OCI-LY3 (cell line): ENCODE data around the gene TTLL5.

Experiments used
- H2AFZ ChIP-seq: fragments of 200-600, 300-600 bp; shearing (Covaris generic); 2 replicates; pipeline ENCODE4 v1.6.0; 2014; ENCODE audit warnings: antibody characterized with exemption, low read depth, low read length
- H3K27ac ChIP-seq: fragments of 200-600, 300-600 bp; sonication (generic); 2 replicates; pipeline ENCODE4 v1.5.1; 2014; ENCODE audit warnings: mild to moderate bottlenecking, low read length, moderate library complexity, mixed read lengths
- H3K27me3 ChIP-seq: fragments of 200-600, 300-600 bp; sonication (generic); 2 replicates; pipeline ENCODE4 v1.6.1; 2014; ENCODE audit warnings: low read depth, low read length, mixed read lengths
- H3K36me3 ChIP-seq: fragments of 200-600, 300-600 bp; sonication (generic); replicated peaks from 2 replicates; pipeline ENCODE3; 2014; ENCODE audit warnings: low read depth, low read length, mixed read lengths
- H3K4me1 ChIP-seq: fragments of 300-600, 200-600 bp; sonication (generic); 2 replicates; pipeline ENCODE4 v1.6.1; 2014; ENCODE audit warnings: low read length, mixed read lengths
- H3K4me2 ChIP-seq: fragments of 200-600, 300-600 bp; sonication (generic); 2 replicates; pipeline ENCODE4 v1.6.1; 2014; ENCODE audit warnings: low read length, mixed read lengths
- H3K4me3 ChIP-seq: fragments of 300-600, 200-600 bp; sonication (generic); 2 replicates; pipeline ENCODE4 v1.5.1; 2014; ENCODE audit warnings: antibody characterized with exemption, mild to moderate bottlenecking, low read length, moderate library complexity
- H3K79me2 ChIP-seq: fragments of 300-600, 200-600 bp; shearing (Covaris generic); 2 replicates; pipeline ENCODE4 v1.6.1; 2014; ENCODE audit warnings: mild to moderate bottlenecking, low read length, mixed read lengths
- H3K9ac ChIP-seq: fragments of 300-600, 200-600 bp; shearing (Covaris generic); 2 replicates; pipeline ENCODE4 v1.6.0; 2014; ENCODE audit warnings: mild to moderate bottlenecking, low read length, moderate library complexity
- H3K9me3 ChIP-seq: fragments of 200-600, 300-600 bp; shearing (Covaris generic); 2 replicates; pipeline ENCODE4 v1.6.1; 2014; ENCODE audit warnings: low read length, mixed read lengths; ENCODE audit not compliant: insufficient read depth
- H4K20me1 ChIP-seq: fragments of 200-600, 300-600 bp; sonication (generic); 2 replicates; pipeline ENCODE4 v1.6.1; 2016; ENCODE audit warnings: low read length, mixed read lengths; ENCODE audit not compliant: insufficient read depth
- CTCF ChIP-seq: fragments of 200-600, 300-600 bp; sonication (generic); IDR thresholded peaks from 2 replicates; pipeline ENCODE4 v1.5.1; 2014; ENCODE audit warnings: antibody characterized with exemption, low read length, low read depth
- EZH2phosphoT487 ChIP-seq: fragments of 200-600 bp; shearing (Covaris generic); IDR thresholded peaks from 2 replicates; pipeline ENCODE4 v1.6.1; 2018; ENCODE audit warnings: antibody characterized with exemption, mixed run types, low read depth

Gene TTLL5

DNA sequence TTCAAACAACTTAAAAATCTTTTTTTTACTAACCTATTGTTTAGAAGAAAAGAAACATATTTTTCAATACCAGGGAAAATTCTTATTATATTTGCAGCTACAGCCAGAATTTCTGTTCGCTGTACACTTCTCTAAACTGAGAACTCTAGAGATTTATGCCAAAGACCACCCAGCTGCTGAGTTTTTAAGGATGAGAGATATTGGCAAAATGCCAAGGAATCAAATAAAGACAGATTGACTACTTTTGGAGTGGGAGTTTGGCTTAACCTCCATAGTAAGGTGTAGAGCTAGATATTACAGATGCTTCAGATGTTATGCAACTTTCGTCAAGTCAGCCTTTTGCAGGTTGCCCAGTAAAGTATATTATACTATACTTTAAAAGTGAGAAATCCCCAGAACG lies 71.8 kb downstream of the TTLL5 start:
- H3K9me3 ChIP-seq, result no peaks in the 10 kb centered on the region
- no peaks in the 10 kb centered on the region for H3K27me3 ChIP-seq
- no peaks in the 10 kb centered on the region for H3K4me1 ChIP-seq
- H3K4me3 ChIP-seq, result no peak overlapping the region
- H3K9ac ChIP-seq, result no peak overlapping the region
- H4K20me1 ChIP-seq, result no peaks in the 10 kb centered on the region
- TF ChIP-seq EZH2phosphoT487 (no peak), CTCF (no peak)
- H3K27ac ChIP-seq, result no peak overlapping the region
- no peaks in the 10 kb centered on the region for H3K79me2 ChIP-seq
- H3K4me2 ChIP-seq, result no peak overlapping the region
- H3K36me3 ChIP-seq, result peaks cover 10% of the 10 kb centered on the region
- no peak overlapping the region for H2AFZ ChIP-seq

DNA sequence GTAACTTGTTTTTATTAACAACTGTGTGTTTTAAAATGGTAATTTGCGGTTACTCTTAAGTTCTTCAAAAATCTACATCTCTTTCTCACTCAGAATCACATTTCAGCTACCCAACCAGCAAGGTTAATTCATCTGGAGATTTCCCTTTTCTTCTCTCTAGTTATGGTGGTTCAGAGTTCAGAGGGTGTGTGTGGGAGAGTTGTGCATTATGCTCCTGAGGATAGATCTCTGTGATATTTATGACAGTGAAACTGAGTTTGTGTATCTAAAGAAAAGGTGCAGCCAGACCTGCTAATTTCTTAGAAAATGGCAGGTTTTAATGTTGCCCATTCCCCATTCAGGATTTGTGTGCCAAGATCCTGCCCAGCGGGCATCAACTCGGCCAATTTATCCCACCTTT lies 73.8 kb downstream of the TTLL5 start:
- Histone ChIP-seq H3K9me3 (no peaks in the 10 kb centered on the region), H3K36me3 (peaks cover 10% of the 10 kb centered on the region), H3K4me3 (no peak overlapping the region), H3K4me2 (no peak overlapping the region), H3K79me2 (no peaks in the 10 kb centered on the region), H3K4me1 (no peaks in the 10 kb centered on the region), H2AFZ (no peak overlapping the region), H3K27ac (no peak overlapping the region), H3K9ac (no peak overlapping the region), H3K27me3 (no peaks in the 10 kb centered on the region), H4K20me1 (no peaks in the 10 kb centered on the region)
- no peak for TF ChIP-seq EZH2phosphoT487

GRCh38 chr14:75736845-75737485 lies 75.9 kb downstream of the TTLL5 start:
- Histone ChIP-seq H3K36me3 (peaks cover 10% of the 10 kb centered on the region), H3K9me3 (no peaks in the 10 kb centered on the region), H3K4me2 (no peak overlapping the region), H3K79me2 (no peaks in the 10 kb centered on the region), H2AFZ (no peak overlapping the region), H3K27me3 (no peaks in the 10 kb centered on the region), H4K20me1 (no peaks in the 10 kb centered on the region), H3K4me3 (no peak overlapping the region), H3K27ac (no peak overlapping the region), H3K4me1 (no peaks in the 10 kb centered on the region), H3K9ac (no peak overlapping the region)
- no peak for TF ChIP-seq EZH2phosphoT487
- no peak for TF ChIP-seq CTCF

- Histone ChIP-seq H3K4me2 (no peak overlapping the region), H3K4me1 (no peaks in the 10 kb centered on the region), H3K36me3 (peaks cover 10% of the 10 kb centered on the region), H3K27me3 (no peaks in the 10 kb centered on the region), H3K27ac (no peak overlapping the region), H3K4me3 (no peak overlapping the region), H2AFZ (no peak overlapping the region), H3K9ac (no peak overlapping the region), H3K9me3 (no peaks in the 10 kb centered on the region), H3K79me2 (no peaks in the 10 kb centered on the region), H4K20me1 (no peaks in the 10 kb centered on the region)
- TF ChIP-seq EZH2phosphoT487 (no peak), CTCF (no peak)
Measured at GRCh38 chr14:75738192-75738591, 77.1 kb downstream of the TTLL5 start.

- Histone ChIP-seq H3K27ac (no peak overlapping the region), H4K20me1 (no peaks in the 10 kb centered on the region), H3K9me3 (no peaks in the 10 kb centered on the region), H3K79me2 (no peaks in the 10 kb centered on the region), H3K4me2 (no peak overlapping the region), H3K27me3 (no peaks in the 10 kb centered on the region), H2AFZ (no peak overlapping the region), H3K4me1 (no peaks in the 10 kb centered on the region), H3K36me3 (peaks cover 21% of the 10 kb centered on the region), H3K4me3 (no peak overlapping the region), H3K9ac (no peak overlapping the region)
- TF ChIP-seq EZH2phosphoT487, result no peak
Measured at GRCh38 chr14:75742867-75743266, 81.8 kb downstream of the TTLL5 start.
